Spleen (tissue), 7 donors: ENCODE data around the gene MIEN1.

Source experiments
- POLR2A ChIP-seq, 3 donors: fragments of 450-650 bp; IDR thresholded peaks; one replicate each; pipeline ENCODE4 v1.5.1; 2017; ENCODE audit warnings: antibody characterized with exemption in 3 of 3, mild to moderate bottlenecking in 1 of 3
- TF ChIP-seq, protein P1 (sequence below), 11 experiments: fragments of 200-600 bp in 7 of 11; fragments of 450-650 bp in 4 of 11; sonication (generic) in 4 of 11; IDR thresholded peaks in 8 of 11; conservative IDR thresholded peaks in 3 of 11; 1 replicate in 7 of 11; 2 replicates in 4 of 11; pipeline versions ENCODE4 v1.4.0 to v1.8.0; 2016 to 2021; ENCODE audit warnings: antibody characterized with exemption in 11 of 11, inconsistent platforms in 4 of 11, mild to moderate bottlenecking in 1 of 11
- donor health status: DM: no; HTN: no; CAD: no; lungs with moderate emphysema.
- donor health status: DM: no; HTN: no; CAD: no.
- donor health status: DM: no; HTN: no; CAD: no.

DNA sequence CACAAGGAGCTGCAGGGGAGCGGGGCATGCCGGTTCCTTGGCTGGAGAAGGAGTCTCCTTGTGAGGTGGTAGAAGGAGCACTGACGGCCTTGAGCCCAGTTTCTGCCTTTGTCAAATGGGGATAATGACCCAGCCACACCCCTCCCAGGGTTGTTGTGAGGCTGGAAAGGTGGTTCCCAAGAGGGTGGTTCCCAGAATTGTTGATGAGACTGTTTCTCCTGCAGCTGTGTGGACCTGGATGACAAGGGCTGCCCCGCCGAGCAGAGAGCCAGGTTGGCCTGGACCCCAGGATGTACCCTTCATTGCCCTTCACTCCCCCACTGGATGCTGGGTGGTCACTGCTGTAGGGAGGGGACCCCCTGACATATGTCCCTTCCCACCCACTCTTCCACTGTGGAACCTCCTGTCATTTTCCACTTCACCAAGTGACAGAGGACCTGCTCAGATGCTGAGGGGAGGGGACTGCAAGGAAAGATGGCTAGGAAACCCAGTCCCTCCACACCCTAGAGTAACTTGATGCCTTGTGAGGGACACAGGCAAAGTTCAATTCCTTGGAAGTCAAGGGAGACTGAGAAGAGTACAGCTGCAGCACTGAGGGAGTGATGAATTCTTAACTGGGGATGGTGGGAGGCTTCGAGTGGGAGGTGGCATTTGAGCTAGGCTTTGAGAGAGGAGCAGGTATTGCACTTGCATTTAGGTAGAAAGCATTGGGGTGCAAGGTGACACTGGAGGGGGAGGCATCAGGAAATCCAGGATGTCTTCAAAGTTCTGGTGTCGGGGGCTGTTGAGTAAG, 10.6 kb downstream of the MIEN1 start:
- TF ChIP-seq, protein P1, sequence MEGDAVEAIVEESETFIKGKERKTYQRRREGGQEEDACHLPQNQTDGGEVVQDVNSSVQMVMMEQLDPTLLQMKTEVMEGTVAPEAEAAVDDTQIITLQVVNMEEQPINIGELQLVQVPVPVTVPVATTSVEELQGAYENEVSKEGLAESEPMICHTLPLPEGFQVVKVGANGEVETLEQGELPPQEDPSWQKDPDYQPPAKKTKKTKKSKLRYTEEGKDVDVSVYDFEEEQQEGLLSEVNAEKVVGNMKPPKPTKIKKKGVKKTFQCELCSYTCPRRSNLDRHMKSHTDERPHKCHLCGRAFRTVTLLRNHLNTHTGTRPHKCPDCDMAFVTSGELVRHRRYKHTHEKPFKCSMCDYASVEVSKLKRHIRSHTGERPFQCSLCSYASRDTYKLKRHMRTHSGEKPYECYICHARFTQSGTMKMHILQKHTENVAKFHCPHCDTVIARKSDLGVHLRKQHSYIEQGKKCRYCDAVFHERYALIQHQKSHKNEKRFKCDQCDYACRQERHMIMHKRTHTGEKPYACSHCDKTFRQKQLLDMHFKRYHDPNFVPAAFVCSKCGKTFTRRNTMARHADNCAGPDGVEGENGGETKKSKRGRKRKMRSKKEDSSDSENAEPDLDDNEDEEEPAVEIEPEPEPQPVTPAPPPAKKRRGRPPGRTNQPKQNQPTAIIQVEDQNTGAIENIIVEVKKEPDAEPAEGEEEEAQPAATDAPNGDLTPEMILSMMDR (IDR thresholded peaks at IDR 0.05 in 8 of 11, conservative IDR thresholded peaks at IDR 0.05 in 3 of 11), result no peak
- no peak for TF ChIP-seq POLR2A (IDR thresholded peaks at IDR 0.05)
